NB4 (cell line): ENCODE measurements around the gene RAVER2.
"Not testable (repeated sequence)": the region's sequence is repeated elsewhere in the genome, so short reads cannot be mapped to it uniquely, and the experiment has no call there.

Experiments
- DNase-seq: peaks from one replicate; pipeline ENCODE4 v3.0.0; 2010; ENCODE audit warnings: low read depth
- H3K4me3 ChIP-seq: one replicate; pipeline ENCODE4 v1.5.1; 2011; ENCODE audit warnings: mild to moderate bottlenecking, low read depth, low read length, moderate library complexity
- CTCF ChIP-seq: IDR thresholded peaks from one replicate; pipeline ENCODE4 v1.5.1; 2012; ENCODE audit warnings: low read depth, low read length
- MAX ChIP-seq: IDR thresholded peaks from 2 replicates; pipeline ENCODE4 v1.6.1; 2011; ENCODE audit warnings: low read depth, low read length
- MYC ChIP-seq: IDR thresholded peaks from 2 replicates; pipeline ENCODE4 v1.6.1; 2011; ENCODE audit warnings: low read depth, low read length
- POLR2A ChIP-seq: IDR thresholded peaks from 2 replicates; pipeline ENCODE4 v1.6.1; 2011; ENCODE audit warnings: mild to moderate bottlenecking; ENCODE audit not compliant: insufficient read length; ENCODE audit errors: extremely low read depth

The RAVER2 gene

GRCh38 chr1:64765012-64765411 is 20.1 kb downstream of the RAVER2 start:
- no peak for TF ChIP-seq MAX
- TF ChIP-seq CTCF, result no peak
- TF ChIP-seq MYC, result no peak
- TF ChIP-seq POLR2A, result no peak
- H3K4me3 ChIP-seq, result no peak overlapping the region
- no peak for DNase-seq

- no peak for TF ChIP-seq CTCF
- no peak for TF ChIP-seq POLR2A
- no peak for DNase-seq
- H3K4me3 ChIP-seq, result no peak overlapping the region
These were observed 21.0 kb downstream of the RAVER2 start for GRCh38 chr1:64765826-64766225.

- TF ChIP-seq MAX, result no peak
- no peak for TF ChIP-seq CTCF
- no peak for TF ChIP-seq MYC
- TF ChIP-seq POLR2A, result no peak
- no peak overlapping the region for H3K4me3 ChIP-seq
- no peak for DNase-seq
These were observed 21.6 kb downstream of the RAVER2 start for GRCh38 chr1:64766429-64766828.

- no peak for TF ChIP-seq POLR2A
- TF ChIP-seq MAX, result no peak
- TF ChIP-seq MYC, result no peak
- TF ChIP-seq CTCF, result no peak
- no peak overlapping the region for H3K4me3 ChIP-seq
- DNase-seq, result no peak
These were observed 24.6 kb downstream of the RAVER2 start for GRCh38 chr1:64769482-64769881.

- no peak for TF ChIP-seq CTCF
- no peak for TF ChIP-seq MYC
- TF ChIP-seq MAX, result no peak
- TF ChIP-seq POLR2A, result no peak
- DNase-seq, result no peak
- no peak overlapping the region for H3K4me3 ChIP-seq
These were observed 25.1 kb downstream of the RAVER2 start for GRCh38 chr1:64769971-64770370.

- not testable (repeated sequence) for DNase-seq, H3K4me3 ChIP-seq
These were observed 28.4 kb downstream of the RAVER2 start for GRCh38 chr1:64773306-64773705.

GRCh38 chr1:64775113-64775512 is 30.2 kb downstream of the RAVER2 start:
- no peak overlapping the region for H3K4me3 ChIP-seq

GRCh38 chr1:64782044-64782443 is 37.2 kb downstream of the RAVER2 start:
- DNase-seq, H3K4me3 ChIP-seq: not testable (repeated sequence)

More at GRCh38 chr1:64775113-64775512, 30.2 kb downstream of the RAVER2 start:
- TF ChIP-seq POLR2A (no peak), MYC (no peak), CTCF (no peak), MAX (no peak)
- peak; percentile 4 for DNase-seq

- DNase-seq, H3K4me3 ChIP-seq: not testable (repeated sequence)
These were observed 38.0 kb downstream of the RAVER2 start for GRCh38 chr1:64782848-64783247.
